GM18526 (cell line): Measurements from ENCODE around the gene APBA1.

Experiments used
- POLR2A ChIP-seq: IDR thresholded peaks from 3 replicates; pipeline ENCODE4 v1.6.1; 2011; ENCODE audit not compliant: insufficient read length; ENCODE audit errors: extremely low read depth

The APBA1 gene

DNA sequence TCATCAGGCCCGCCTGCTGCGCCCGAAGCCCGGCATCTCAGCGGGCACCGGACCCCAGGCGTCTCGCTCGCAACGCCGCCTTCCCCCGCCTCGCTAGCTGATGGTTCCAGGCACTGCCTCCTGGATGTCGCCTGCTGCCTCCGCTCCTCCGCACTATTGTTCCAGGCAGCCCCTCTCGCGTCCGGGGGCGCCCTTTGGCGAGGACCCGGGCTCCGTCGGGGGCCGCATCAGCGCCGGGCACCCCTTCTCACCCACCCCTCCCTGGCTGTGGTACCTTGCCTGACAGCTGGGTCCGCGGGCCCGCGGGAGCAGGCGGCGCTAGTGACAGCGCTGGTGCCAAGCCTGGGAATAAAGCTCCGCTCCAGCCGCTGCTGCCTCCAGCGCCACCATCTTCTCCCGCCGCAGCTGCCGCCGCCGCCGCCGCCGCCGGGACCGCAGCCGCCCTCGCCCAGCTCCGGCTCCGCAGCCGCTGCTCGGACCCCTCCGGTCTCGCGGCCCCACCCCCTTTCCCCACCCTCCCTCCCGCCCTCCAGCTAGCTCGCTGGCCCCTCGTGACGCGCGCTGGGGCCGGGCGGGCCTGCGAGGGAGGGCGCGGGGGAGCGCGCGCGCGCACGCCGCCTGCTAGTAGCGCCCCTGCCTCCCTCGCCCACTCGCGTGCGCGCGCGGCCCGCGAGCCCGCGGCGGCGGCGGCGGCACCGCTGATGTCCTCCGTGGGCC lies at the start of gene APBA1:
APBA1 (minus strand) TSS at position 493 of the 717 bp plus-strand sequence.
- TF ChIP-seq POLR2A, result no peak

DNA sequence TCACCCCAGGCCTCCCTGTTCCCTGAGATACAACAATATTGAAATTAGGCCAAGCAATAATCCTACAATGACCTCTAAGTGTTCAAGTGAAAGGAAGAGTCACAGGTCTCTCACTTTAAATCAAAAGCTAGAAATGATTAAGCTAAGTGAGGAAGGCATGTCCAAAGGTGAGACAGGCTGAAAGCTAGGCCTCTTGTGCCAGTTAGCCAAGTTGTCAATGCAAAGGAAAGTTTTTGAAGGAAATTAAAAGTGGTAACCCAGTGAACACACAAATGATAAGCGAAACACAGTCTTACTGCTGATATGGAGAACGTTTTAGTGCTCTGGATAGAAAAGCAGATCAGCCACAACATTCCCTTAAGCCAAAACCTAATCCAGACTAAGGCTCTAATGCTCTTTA lies 47.8 kb upstream of the APBA1 start:
- no peak for TF ChIP-seq POLR2A

DNA sequence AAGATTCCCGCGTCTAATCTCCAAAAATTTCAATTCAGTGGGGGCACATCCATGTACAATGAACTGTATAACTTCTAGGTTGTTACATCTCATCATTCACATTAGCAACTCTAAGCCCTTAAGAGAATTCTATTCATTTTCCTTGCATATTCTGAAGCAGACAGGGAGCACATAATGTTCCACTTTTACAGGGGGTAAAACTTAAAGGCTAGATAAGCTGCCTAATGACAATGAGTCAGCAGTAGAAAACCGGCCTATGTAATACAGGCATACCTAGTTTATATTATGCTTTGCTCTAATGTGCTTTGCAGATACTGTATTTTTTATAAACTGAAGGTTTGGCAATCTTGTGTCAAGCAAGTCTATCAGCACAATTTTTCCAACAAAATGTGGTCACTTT lies 47.2 kb upstream of the APBA1 start:
- TF ChIP-seq POLR2A, result no peak

DNA sequence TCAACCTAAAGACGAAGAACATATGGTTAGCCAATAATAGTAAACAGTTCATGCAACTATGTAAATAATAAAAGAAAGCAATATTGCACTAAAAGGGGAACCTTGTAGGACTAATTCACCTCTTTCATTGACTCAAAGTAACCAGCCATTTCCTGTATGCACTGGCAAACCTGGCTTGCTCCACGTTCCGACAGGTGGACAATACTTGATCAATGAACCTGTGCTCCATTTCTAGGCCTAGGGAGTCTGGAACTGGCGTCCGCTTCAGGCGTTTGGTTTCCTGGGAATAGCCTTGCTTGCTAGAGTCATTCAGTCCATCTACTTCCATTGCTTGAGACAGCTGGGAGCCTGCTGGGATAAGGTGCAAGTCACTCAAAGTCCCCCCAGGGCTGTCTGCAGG lies 46.0 kb upstream of the APBA1 start:
- no peak for TF ChIP-seq POLR2A

DNA sequence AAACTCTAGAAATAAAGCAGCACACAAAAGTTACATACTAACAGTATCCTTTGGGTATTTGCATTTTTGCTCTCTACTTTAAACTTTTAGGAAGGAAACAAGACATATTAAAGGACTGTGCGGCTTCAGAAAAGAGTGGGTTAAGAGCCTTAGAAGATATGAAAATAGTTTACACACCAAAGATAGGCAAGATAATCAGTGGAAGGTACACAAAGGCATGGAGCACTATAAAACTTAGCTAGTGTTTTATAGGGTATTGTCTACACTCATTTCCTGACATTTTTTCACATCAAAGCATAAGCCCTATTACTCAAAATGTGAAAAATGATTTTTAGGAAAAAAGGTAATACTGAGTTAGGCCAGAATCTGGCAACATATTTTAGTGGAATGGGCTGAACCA lies 43.7 kb upstream of the APBA1 start:
- no peak for TF ChIP-seq POLR2A

DNA sequence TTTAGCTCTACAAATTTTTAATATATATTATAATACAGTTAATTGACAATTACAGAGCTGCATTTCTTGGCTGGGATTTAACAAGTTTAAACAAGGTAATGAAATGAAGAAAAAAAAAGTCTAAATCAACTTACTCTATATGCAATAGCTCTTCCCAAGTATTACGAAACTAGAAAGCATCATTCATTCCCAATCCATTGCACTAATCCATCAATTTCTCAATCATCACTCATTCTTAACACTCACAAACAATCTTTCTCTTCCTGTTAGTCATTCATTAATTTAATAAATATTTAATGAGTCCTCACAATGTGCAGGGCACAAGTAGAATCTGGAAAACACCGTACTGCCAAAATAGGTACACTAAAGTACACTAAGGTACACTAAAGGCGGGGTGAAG lies 42.9 kb upstream of the APBA1 start:
- TF ChIP-seq POLR2A, result no peak

DNA sequence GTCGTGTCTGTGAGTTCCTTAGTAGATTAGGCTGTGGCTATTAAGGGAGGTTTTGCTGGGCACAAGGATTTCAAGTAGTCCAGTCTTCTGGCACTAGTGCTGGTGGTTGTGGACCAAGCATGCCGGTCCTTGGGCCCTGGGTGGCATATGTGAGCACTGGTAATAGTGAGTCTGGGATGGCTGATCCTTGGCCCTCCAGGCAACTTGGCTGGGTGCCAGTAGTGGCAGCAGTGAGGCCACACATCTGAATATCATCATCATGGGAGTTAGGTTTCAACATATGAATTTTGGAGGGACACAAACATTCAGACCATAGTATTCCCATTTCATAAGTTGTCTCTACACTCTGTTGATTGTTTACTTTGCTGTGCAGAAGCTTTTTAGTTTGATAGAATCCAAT lies 25.3 kb upstream of the APBA1 start:
- no peak for TF ChIP-seq POLR2A

DNA sequence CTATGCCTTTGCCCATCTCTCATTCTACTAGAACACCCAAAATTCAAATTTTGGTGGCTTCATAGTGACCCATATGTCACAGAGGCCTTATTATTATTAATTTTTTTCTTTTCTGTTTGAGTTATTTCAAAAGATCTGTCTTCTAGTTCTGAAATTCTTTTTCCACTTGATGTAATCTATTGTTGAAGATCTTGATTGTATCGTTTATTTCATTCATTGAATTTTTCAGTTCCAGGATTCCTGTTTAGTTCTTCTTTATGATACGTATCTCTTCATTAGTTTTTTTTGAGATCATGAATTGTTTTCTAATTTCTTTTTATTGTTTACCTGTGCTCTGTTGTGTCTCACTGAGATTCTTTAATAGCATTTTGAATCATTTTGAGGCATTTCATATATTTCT lies 24.6 kb upstream of the APBA1 start:
- TF ChIP-seq POLR2A, result no peak

DNA sequence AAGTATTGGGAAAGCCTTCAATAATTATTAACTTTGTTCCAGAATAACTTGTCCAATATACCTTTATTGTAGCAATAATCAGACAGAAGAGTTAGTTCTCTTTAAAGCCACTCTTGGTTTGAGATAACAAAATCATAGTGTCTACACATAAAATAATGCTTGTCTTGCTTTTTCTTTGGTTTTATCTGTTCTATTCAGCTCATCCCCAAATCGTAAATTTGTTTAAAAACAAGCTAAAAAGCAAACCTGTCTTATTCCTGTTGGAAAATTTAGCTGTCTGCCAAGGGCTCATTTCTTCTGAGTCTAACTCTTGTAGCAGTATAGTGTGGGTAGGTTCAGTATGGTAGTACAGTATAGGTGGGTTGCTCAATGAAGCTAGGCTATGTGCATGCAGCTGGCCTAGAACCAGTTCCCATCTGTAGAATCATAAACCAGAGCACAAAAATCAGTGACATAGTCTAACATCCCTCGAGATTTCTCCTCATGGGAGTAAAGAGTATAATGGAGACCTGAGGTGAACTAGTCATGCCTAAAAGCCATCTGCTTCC lies 17.9 kb upstream of the APBA1 start:
- TF ChIP-seq POLR2A, result no peak

DNA sequence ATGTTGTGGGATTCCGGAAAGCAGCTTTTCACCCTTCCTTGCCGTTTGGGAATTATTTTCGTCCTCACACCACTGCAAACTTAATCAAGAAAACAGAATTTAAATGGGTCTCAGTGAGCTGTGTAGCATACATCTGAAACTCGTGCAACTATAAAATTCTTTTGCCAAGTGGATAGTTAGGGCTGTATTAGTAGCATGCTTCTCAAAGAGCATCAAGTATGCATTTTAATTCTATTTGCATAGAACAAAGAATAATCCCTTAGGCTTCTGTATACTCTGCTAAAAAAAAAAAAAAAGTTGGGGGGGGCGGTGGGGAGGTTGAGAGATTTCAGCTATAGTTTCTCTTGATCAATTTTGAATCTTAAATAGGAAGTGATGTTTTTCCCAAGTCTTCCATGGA lies 11.8 kb upstream of the APBA1 start:
- TF ChIP-seq POLR2A, result no peak

DNA sequence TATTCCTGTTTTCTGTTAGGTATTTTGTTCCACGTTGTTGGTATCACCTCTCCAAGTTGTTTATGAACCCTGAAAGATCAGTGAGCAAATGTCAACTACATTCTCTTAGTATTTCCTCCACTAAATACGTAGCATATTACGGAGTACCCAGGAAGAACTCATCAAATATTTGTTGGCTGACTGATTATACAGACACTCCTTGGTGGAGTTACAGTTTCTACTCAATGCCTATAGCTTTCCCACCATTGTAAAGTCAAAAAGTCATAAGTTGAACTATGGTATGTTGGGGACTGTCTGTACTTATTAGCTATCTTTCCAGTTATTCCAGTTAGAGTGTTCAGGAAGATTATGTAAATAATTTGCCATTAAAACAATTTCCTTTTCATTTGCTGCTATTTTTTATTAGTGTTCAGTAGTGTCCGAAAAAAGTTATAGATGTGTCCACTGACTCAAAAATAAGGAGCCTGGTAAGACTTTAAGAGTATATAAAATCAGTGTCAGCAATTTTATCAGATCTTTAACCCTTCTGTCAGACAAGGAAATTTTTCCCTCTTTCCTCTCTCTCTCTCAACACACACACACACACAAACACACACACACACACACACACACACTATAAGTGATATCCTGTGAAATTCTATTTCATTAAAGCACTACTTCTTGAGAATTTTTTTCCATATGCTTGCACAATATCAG lies 6.8 kb upstream of the APBA1 start:
- no peak for TF ChIP-seq POLR2A

DNA sequence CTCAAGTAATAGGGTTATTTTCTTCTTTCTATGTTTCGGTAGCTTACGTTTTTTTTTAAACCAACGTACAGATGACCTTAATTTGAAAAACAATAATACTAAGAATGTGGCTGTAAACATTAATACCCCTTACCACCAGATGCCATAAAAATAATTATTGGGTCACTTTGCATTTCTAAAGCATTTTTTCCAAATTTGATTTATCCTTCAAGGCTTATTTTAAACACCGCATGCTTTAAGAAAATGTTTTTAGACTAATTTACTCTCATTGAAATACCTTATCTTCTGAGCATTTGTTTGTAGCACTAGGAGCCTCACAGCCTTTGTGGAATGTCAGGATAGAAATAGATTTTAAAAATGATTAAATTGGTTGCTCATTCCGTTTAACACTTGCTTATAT lies 5.8 kb upstream of the APBA1 start:
- no peak for TF ChIP-seq POLR2A

DNA sequence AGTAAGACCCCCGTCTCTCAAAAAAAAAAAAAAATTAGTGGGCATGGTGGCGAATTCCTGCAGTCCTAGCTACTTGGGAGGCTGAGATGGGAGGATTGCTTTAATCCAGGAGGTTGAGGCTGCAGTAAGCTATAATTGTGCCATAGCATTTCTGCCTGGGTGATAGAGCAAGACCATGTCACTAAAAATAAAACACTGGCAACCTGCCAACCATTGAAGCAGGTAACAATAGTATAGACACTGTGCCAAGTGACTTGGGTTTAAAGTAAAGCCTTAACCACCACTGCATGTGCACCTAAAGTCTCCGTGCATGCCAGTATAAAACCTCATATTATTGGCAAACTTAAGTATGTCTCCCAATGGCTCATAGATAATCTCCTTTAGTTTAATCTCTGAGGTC lies 3.4 kb upstream of the APBA1 start:
- no peak for TF ChIP-seq POLR2A

DNA sequence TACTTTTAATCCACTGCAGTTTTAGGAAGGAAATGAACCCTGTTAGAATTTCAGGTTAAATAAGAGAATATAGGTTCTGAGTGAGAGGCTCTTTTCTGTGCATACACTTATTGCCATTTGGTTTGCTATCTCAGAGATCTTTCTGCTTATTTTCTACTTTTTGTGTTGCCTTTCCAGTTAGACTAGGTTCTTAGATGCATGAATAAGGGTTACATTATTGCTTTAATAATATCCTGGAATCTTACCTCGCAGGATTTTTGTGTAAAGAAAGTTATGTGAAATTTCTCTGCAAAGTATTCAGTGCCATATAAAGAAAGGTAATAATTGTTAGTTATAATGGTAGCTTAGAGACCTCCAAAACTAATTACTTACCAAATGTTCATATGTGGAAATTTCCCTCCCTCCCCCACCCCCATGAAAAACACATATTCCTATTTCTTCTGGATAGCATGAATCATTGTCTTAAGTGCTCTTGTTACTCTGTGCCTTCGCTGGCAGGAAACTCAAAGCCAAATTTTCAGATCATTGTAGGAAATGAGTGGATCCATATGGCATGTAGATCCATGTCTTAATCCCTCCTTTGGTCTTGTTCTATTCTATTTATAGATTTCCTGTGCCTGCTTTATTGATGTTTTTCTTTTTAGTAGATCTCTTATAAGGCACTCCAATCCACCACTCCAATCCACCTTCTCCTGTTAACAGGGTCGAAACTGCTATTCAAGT lies 2.7 kb upstream of the APBA1 start:
- TF ChIP-seq POLR2A, result no peak

DNA sequence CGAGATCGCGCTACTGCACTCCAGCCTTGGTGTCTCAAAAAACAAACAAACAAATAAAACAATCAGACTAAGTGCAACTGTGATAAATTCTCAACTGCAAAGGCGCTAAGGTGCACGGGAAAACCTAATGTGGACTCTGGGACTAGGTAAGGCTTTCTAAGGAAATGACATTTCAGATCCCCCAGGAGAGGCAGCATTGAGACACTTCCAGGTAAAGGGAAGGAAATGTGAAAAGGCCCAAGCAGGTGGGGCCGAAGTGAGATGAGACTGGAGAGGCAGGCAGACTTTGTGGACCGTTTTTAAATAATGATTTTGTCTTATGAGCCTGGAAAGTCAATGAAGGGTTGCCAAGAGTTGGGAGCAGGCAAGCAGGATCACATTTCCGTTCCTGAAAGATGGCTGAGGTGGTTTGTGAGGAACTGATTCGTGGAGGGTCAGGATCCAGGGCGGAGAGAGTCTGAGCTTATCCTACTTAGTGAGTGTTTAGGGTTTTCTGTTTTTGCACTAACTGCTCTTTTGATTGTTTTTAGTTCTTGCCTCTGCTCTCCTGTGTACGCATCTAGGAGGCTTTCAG lies 2.0 kb upstream of the APBA1 start:
- TF ChIP-seq POLR2A, result no peak

DNA sequence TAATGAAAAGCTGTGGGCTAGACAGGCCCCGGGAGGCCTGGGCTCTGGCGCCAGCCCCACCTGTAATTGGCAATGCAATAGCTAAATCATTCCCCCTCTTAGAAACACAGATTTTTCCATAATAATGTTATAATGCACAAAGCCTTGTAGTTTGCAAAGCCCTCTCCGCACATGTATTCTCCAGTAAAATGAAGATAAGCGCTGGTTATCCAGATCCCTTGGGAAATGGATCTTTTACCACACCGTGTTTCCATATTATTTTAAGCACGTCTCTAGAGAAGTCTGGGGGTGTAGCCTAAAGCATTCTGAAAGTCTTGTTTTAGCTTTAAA lies 1.1 kb upstream of the APBA1 start:
- no peak for TF ChIP-seq POLR2A

DNA sequence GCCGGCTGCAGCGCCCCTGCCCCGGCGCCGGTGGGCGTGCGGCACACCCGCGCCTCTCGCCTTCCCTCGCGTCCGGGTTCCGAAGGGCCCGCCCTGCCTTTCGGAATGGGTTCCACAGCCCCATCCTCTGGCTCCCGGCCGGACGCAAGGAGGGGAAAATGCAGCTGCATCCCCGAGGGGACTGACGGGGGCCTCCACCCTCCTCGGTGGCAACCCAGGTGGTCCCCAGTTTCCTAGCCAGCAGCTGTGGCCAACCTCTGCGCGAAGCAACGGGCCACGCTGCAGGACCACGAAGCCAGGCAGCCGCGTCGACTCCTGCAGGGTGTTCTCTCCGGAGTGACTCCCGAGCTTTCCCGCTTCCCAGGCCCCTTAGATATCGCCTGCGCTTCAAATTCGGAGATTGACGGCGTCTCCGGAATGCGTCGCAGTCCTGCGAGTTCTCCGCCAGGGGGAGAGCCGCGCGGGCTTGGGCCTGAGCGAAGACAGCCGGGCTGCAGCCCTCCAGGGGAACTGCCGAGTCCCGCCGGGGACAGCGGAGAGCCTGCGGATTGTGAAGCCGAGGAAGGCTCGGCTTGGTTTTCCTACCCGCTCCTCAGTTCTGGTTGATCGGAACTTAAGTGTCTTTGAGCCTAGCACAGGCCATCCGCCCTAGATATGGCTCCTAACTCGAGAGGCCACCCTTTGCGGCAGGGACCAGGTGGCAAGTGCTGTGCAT lies 582 bp upstream of the APBA1 start:
- no peak for TF ChIP-seq POLR2A
